Colonic mucosa (tissue), 4 donors: ENCODE results near the gene ZCCHC2. TPM values are rescaled to one million over a fixed set of nuclear protein-coding genes. Genes with fewer than 3 reads are reported as not detected.

ENCODE experiments used
- DNase-seq: peaks from one replicate; pipeline ENCODE4 v3.0.0-alpha.2; 2020
- H3K27ac ChIP-seq: fragments of 200-600 bp; one replicate; pipeline ENCODE4 v1.8.0; 2021
- H3K27me3 ChIP-seq: fragments of 200-600 bp; one replicate; pipeline ENCODE4 v1.8.0; 2021
- H3K36me3 ChIP-seq: fragments of 200-600 bp; one replicate; pipeline ENCODE4 v1.8.0; 2021
- H3K4me1 ChIP-seq: fragments of 200-600 bp; one replicate; pipeline ENCODE4 v1.8.0; 2021; ENCODE audit warnings: mild to moderate bottlenecking
- H3K4me3 ChIP-seq: fragments of 200-600 bp; one replicate; pipeline ENCODE4 v1.8.0; 2021
- H3K9ac ChIP-seq, 2 donors: one replicate each; pipeline ENCODE4 v1.7.0; 2013; ENCODE audit warnings: control low read depth in 2 of 2, low read depth in 2 of 2, low read length in 2 of 2
- H3K9me3 ChIP-seq: fragments of 200-600 bp; one replicate; pipeline ENCODE4 v1.8.0; 2021
- CTCF ChIP-seq: fragments of 200-600 bp; IDR thresholded peaks from one replicate; pipeline ENCODE4 v1.8.0; 2022; ENCODE audit warnings: antibody characterized with exemption, mild to moderate bottlenecking
- intact Hi-C: fragments of 100-400 bp; cut with DNase I; formaldehyde crosslinking; loops from one replicate; pipeline ENCODE4 v1.14.1; 2022
- total RNA-seq, 2 donors: library from RNA; stranded (reverse); fragmentation: NEBNext Ultra II Directional in 1 of 2; extraction: Animal tissue kit (Norgen Biotek cat#: 25700) in 1 of 2; gene quantifications; one replicate each; pipeline ENCODE4 v1.2.1, GENCODE V29; 2021
- donor health status: healthy.
- donor health status: DM: no; HTN: no; CAD: no.
- donor health status: DM: no; HTN: no; CAD: no.

Gene ZCCHC2
- total RNA-seq, 2 donors from 2014 or later = 24.7 to 25.7 TPM

- intact Hi-C loops = no loop called here
- TF ChIP-seq CTCF = no peak
- H3K36me3 ChIP-seq = no peaks in the 10 kb centered on the region
- H3K9me3 ChIP-seq = no peaks in the 10 kb centered on the region
- no peak for DNase-seq
- H3K4me3 ChIP-seq = no peak overlapping the region
- peaks cover 8% of the 10 kb centered on the region for H3K4me1 ChIP-seq
- H3K27ac ChIP-seq = no peak overlapping the region
- H3K27me3 ChIP-seq = no peaks in the 10 kb centered on the region
- no peak overlapping the region for H3K9ac ChIP-seq
Observed at GRCh38 chr18:62529597-62529996, 6.8 kb downstream of the ZCCHC2 start.

GRCh38 chr18:62531078-62531477, 8.3 kb downstream of the ZCCHC2 start:
- no peak overlapping the region for H3K9ac ChIP-seq
- intact Hi-C loops = no loop called here
- H3K9me3 ChIP-seq = no peaks in the 10 kb centered on the region
- H3K36me3 ChIP-seq = no peaks in the 10 kb centered on the region
- H3K27me3 ChIP-seq = no peaks in the 10 kb centered on the region
- TF ChIP-seq CTCF = no peak
- H3K4me1 ChIP-seq = peaks cover 8% of the 10 kb centered on the region
- no peak for DNase-seq
- H3K27ac ChIP-seq = no peak overlapping the region
- no peak overlapping the region for H3K4me3 ChIP-seq

GRCh38 chr18:62531931-62532330, 9.1 kb downstream of the ZCCHC2 start:
- Histone ChIP-seq H3K9me3 (no peaks in the 10 kb centered on the region), H3K9ac (no peak overlapping the region), H3K4me3 (no peak overlapping the region), H3K27ac (no peak overlapping the region), H3K36me3 (no peaks in the 10 kb centered on the region), H3K27me3 (no peaks in the 10 kb centered on the region), H3K4me1 (peaks cover 8% of the 10 kb centered on the region)
- intact Hi-C loops = no loop called here
- DNase-seq = no peak
- no peak for TF ChIP-seq CTCF

- TF ChIP-seq CTCF = no peak
- intact Hi-C loops = loop anchor here (5.0 kb wide), 1 partner anchor 36 kb away; no protein-coding TSS in a partner anchor
Observed at GRCh38 chr18:62536005-62536404, 13.2 kb downstream of the ZCCHC2 start.

GRCh38 chr18:62537042-62537894, 14.4 kb downstream of the ZCCHC2 start:
- H3K27ac ChIP-seq = no peak overlapping the region
- no peak overlapping the region for H3K4me3 ChIP-seq
- intact Hi-C loops = loop anchor here (5.0 kb wide), 1 partner anchor 35 kb away; no protein-coding TSS in a partner anchor
- H3K4me1 ChIP-seq = no peaks in the 10 kb centered on the region
- H3K36me3 ChIP-seq = no peaks in the 10 kb centered on the region
- no peaks in the 10 kb centered on the region for H3K9me3 ChIP-seq
- H3K9ac ChIP-seq = no peak overlapping the region
- no peaks in the 10 kb centered on the region for H3K27me3 ChIP-seq
- TF ChIP-seq CTCF = no peak
- DNase-seq = no peak

More at GRCh38 chr18:62536005-62536404, 13.2 kb downstream of the ZCCHC2 start:
- Histone ChIP-seq H3K9me3 (no peaks in the 10 kb centered on the region), H3K36me3 (no peaks in the 10 kb centered on the region), H3K27ac (no peak overlapping the region), H3K27me3 (no peaks in the 10 kb centered on the region), H3K9ac (no peak overlapping the region), H3K4me3 (no peak overlapping the region), H3K4me1 (no peaks in the 10 kb centered on the region)
- DNase-seq = no peak
